Calu3 (cell line): ENCODE results near the gene GDNF. TPM values are rescaled to one million over a fixed set of nuclear protein-coding genes. Genes with fewer than 3 reads are reported as not detected.
"Not testable (repeated sequence)": the region's sequence is repeated elsewhere in the genome, so short reads cannot be mapped to it uniquely, and the experiment has no call there.

Source experiments
- BruUV-seq: library from RNA; stranded (reverse); fragments of 400-500 nt; replicated peaks from 2 replicates; lab custom pipeline; 2021; lab: Mats Ljungman, UMichigan
- CTCF ChIA-PET: fragments of 300-600 bp; sonication (Branson Sonifier 250); formaldehyde crosslinking; loops from one replicate; lab custom pipeline; 2022; ENCODE audit warnings: antibody characterized with exemption; lab: Charles Lee
- DNase-seq: peaks from one replicate; pipeline ENCODE4 v3.0.0; 2022
- H3K27ac Mint-ChIP-seq: one replicate; pipeline ENCODE4 v1.8.0; 2022; ENCODE audit warnings: mixed read lengths; ENCODE audit not compliant: unreplicated experiment
- H3K27me3 Mint-ChIP-seq: one replicate; pipeline ENCODE4 v1.8.0; 2022; ENCODE audit warnings: mixed read lengths; ENCODE audit not compliant: unreplicated experiment
- H3K36me3 Mint-ChIP-seq: one replicate; pipeline ENCODE4 v1.8.0; 2022; ENCODE audit warnings: mild to moderate bottlenecking, moderate library complexity, mixed read lengths; ENCODE audit not compliant: insufficient read depth, unreplicated experiment
- H3K4me1 Mint-ChIP-seq: one replicate; pipeline ENCODE4 v1.8.0; 2022; ENCODE audit warnings: mild to moderate bottlenecking, low read depth, mixed read lengths; ENCODE audit not compliant: unreplicated experiment
- H3K4me3 Mint-ChIP-seq: one replicate; pipeline ENCODE4 v1.8.0; 2022; ENCODE audit warnings: mild to moderate bottlenecking, low read depth, moderate library complexity, mixed read lengths; ENCODE audit not compliant: unreplicated experiment
- H3K9me3 Mint-ChIP-seq: one replicate; pipeline ENCODE4 v1.8.0; 2022; ENCODE audit warnings: low read depth, mixed read lengths; ENCODE audit not compliant: unreplicated experiment
- intact Hi-C: fragments of 100-400 bp; cut with micrococcal nuclease; formaldehyde crosslinking; loops from one replicate; pipeline ENCODE4 v1.10.0; 2022; ENCODE audit not compliant: unreplicated experiment
- total RNA-seq: library from RNA; stranded (reverse); gene quantifications from 2 replicates; pipeline ENCODE4 v1.2.3, GENCODE V29; 2022
- TF ChIP-seq, protein P1 (sequence below): fragments of 200-600 bp; IDR thresholded peaks from one replicate; pipeline ENCODE4 v1.8.0; 2022; ENCODE audit warnings: antibody characterized with exemption; ENCODE audit not compliant: unreplicated experiment

GDNF gene
- total RNA-seq, 1 experiment from 2014 or later, result not detected

DNA sequence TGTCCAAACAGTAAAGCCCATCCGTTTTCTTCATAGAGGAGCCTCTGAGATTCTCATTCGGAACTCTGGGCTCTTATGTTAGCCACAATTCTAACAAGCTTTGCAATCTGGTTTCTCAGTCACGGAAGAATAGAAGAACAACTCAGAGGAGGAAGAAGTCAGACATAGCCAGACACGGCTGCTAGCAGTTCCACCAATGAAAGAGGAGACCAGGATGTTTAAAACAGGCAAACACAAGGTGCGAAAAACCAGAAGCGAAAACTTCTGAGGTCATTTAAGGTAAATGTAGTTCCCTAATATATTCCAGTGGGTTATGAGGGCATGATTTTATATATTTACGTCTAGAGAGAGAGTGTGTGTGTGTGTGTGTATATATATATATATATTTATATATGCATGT lies 34.1 kb upstream of the GDNF start:
- TF ChIP-seq, protein P1, sequence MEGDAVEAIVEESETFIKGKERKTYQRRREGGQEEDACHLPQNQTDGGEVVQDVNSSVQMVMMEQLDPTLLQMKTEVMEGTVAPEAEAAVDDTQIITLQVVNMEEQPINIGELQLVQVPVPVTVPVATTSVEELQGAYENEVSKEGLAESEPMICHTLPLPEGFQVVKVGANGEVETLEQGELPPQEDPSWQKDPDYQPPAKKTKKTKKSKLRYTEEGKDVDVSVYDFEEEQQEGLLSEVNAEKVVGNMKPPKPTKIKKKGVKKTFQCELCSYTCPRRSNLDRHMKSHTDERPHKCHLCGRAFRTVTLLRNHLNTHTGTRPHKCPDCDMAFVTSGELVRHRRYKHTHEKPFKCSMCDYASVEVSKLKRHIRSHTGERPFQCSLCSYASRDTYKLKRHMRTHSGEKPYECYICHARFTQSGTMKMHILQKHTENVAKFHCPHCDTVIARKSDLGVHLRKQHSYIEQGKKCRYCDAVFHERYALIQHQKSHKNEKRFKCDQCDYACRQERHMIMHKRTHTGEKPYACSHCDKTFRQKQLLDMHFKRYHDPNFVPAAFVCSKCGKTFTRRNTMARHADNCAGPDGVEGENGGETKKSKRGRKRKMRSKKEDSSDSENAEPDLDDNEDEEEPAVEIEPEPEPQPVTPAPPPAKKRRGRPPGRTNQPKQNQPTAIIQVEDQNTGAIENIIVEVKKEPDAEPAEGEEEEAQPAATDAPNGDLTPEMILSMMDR, result no peak
- no peaks in the 10 kb centered on the region for H3K36me3 Mint-ChIP-seq
- DNase-seq, result no peak
- no peaks in the 10 kb centered on the region for H3K4me1 Mint-ChIP-seq
- peaks cover 52% of the 10 kb centered on the region for H3K27me3 Mint-ChIP-seq
- no peak overlapping the region for H3K4me3 Mint-ChIP-seq
- no TSS peak for BruUV-seq
- intact Hi-C loops, result no loop called here
- H3K27ac Mint-ChIP-seq, result no peak overlapping the region
- CTCF ChIA-PET, result no interaction called here
- no peaks in the 10 kb centered on the region for H3K9me3 Mint-ChIP-seq

DNA sequence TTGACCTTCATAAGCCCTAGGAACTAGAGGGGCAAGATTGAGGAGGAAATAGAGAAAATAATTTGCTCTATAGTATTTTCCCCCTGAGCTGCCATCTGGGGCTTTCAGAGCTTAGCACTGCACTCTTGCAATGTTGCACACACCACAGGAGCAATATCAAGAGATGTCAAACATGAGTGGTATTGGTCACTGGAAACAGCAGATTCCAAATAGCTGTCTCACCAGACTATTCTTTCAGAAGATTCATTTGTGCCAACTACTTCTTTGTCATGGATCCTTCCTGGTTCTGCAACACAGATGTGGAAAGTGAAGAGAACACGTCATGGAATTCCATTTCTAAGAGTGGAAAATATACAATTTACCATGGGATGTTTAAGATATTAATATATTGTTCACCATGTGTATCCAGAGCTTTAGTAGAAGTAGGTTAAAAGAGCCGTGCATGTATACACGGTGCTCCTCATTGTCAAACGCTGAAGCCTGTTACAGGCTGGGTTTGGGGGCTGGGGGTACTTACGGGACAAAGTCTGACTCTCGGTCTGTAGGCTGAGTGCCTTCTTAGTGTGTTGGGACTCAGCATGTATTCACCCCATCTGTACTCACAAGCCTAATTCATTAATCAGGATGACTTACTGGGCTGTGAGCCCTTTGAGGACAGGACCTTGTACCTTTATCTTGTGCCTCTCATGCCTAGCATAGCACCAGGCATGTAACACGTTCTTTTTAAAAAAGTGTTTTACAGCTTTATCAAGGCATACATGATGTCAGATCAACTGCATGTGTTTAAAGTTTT lies 31.4 kb upstream of the GDNF start:
- no peaks in the 10 kb centered on the region for H3K4me1 Mint-ChIP-seq
- BruUV-seq, result no TSS peak
- no peak overlapping the region for H3K27ac Mint-ChIP-seq
- TF ChIP-seq, protein P1, result no peak
- intact Hi-C loops, result no loop called here
- no peaks in the 10 kb centered on the region for H3K36me3 Mint-ChIP-seq
- H3K27me3 Mint-ChIP-seq, result peaks cover 64% of the 10 kb centered on the region
- no peaks in the 10 kb centered on the region for H3K9me3 Mint-ChIP-seq
- CTCF ChIA-PET, result no interaction called here
- DNase-seq, result no peak
- H3K4me3 Mint-ChIP-seq, result no peak overlapping the region

DNA sequence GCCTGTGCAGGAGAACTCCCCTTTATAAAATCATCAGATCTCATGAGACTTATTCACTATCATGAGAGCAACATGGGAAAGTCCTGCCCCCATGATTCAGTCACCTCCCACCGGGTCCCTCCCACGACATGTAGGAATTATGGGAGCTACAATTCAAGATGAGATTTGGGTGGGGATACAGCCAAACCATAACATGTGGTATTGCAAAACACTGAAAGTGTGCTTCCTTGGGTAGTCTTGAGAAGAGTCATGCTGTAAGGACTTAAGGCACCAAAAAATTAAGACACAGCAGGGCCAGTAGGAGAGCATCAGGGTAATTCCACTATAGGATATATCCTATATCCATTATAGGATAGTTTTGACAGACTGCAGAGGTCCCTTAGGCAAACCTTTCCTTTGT lies 29.4 kb upstream of the GDNF start:
- H3K9me3 Mint-ChIP-seq, result no peaks in the 10 kb centered on the region
- H3K27me3 Mint-ChIP-seq, result peaks cover 81% of the 10 kb centered on the region
- no peaks in the 10 kb centered on the region for H3K36me3 Mint-ChIP-seq
- intact Hi-C loops, result no loop called here
- CTCF ChIA-PET, result no interaction called here
- H3K27ac Mint-ChIP-seq, result no peak overlapping the region
- H3K4me3 Mint-ChIP-seq, result no peak overlapping the region
- BruUV-seq, result no TSS peak
- no peak for DNase-seq
- TF ChIP-seq, protein P1, result no peak
- H3K4me1 Mint-ChIP-seq, result no peaks in the 10 kb centered on the region

DNA sequence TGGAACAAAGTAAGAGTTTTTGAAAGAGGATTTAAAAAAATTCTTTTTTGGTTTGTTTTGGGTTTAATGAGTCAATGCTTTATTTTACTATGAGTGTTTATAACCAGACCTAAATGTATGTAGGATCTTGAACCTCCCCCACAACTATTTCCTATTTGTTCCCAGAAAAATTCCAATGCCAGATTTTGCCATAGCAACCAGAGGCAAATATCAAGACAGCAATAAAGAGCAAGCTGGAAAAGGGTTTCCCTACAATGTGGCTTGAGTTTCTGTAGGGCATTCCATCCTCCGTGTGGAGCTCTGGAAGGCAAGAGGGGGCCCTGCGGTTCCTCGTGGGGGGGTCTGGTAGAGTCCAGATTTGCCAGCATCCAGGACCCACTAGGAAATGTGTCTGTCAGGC lies 27.8 kb upstream of the GDNF start:
- H3K27ac Mint-ChIP-seq, result no peak overlapping the region
- no peaks in the 10 kb centered on the region for H3K9me3 Mint-ChIP-seq
- TF ChIP-seq, protein P1, result no peak
- CTCF ChIA-PET, result no interaction called here
- H3K4me3 Mint-ChIP-seq, result no peak overlapping the region
- H3K36me3 Mint-ChIP-seq, result no peaks in the 10 kb centered on the region
- no TSS peak for BruUV-seq
- no peak for DNase-seq
- peaks cover 86% of the 10 kb centered on the region for H3K27me3 Mint-ChIP-seq
- intact Hi-C loops, result no loop called here
- no peaks in the 10 kb centered on the region for H3K4me1 Mint-ChIP-seq

DNA sequence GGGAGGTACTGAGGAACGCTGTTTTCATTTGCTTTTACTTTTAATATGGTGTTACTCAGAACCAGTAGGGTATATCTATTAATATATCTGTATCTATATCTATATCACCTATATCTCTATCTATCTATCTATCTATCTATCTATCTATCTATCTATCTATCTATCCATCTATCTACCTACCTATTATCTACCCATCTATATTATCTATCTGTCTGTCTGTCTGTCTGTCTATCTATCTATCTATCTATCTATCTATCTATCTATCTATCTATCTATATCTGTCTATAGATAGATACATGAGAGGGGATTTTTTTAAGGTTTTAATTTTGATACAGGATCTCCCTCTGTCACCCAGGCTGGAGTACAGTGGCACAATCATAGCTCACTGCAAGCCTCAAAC lies 23.1 kb upstream of the GDNF start:
- DNase-seq, intact Hi-C loops, H3K27ac Mint-ChIP-seq, H3K9me3 Mint-ChIP-seq, H3K4me3 Mint-ChIP-seq, BruUV-seq, H3K36me3 Mint-ChIP-seq, CTCF ChIA-PET, H3K4me1 Mint-ChIP-seq: not testable (repeated sequence)
- H3K27me3 Mint-ChIP-seq, result peaks cover 94% of the 10 kb centered on the region
